Measurements from ENCODE around the gene EPHB4.

Gene EPHB4

GRCh38 chr7:100867040-100867775 is 39.9 kb upstream of the EPHB4 start, which contains the start of gene TRIP6 (continued):
- TF ChIP-seq ZNF184 (tag by site-specific recombination; IDR thresholded peaks at IDR 0.05): 0 out of 2 replicates have a peak, but pooled peaks have one; percentile 63
- no peak for TF ChIP-seq ZNF701 (tag by site-specific recombination; IDR thresholded peaks at IDR 0.05)
- 0 out of 2 replicates have a peak, but pooled peaks have one; percentile 8 for TF ChIP-seq GFI1B (tag by site-specific recombination; IDR thresholded peaks at IDR 0.05)
- TF ChIP-seq, protein P1, sequence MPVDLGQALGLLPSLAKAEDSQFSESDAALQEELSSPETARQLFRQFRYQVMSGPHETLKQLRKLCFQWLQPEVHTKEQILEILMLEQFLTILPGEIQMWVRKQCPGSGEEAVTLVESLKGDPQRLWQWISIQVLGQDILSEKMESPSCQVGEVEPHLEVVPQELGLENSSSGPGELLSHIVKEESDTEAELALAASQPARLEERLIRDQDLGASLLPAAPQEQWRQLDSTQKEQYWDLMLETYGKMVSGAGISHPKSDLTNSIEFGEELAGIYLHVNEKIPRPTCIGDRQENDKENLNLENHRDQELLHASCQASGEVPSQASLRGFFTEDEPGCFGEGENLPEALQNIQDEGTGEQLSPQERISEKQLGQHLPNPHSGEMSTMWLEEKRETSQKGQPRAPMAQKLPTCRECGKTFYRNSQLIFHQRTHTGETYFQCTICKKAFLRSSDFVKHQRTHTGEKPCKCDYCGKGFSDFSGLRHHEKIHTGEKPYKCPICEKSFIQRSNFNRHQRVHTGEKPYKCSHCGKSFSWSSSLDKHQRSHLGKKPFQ (tag by site-specific recombination; IDR thresholded peaks at IDR 0.05): 0 out of 2 replicates have a peak, but pooled peaks have one; percentile 29
- TF ChIP-seq ZNF140 (tag by site-specific recombination; IDR thresholded peaks at IDR 0.05): no peak
- peak; percentile 65; the same call in 1 of the 2 replicates for TF ChIP-seq ZNF76 (tag by site-specific recombination; IDR thresholded peaks at IDR 0.05; ENCODE audit: borderline replicate concordance, low read depth)
- TF ChIP-seq IKZF3 (tag by site-specific recombination; IDR thresholded peaks at IDR 0.05): peak; percentile 94
- TF ChIP-seq, protein P2, sequence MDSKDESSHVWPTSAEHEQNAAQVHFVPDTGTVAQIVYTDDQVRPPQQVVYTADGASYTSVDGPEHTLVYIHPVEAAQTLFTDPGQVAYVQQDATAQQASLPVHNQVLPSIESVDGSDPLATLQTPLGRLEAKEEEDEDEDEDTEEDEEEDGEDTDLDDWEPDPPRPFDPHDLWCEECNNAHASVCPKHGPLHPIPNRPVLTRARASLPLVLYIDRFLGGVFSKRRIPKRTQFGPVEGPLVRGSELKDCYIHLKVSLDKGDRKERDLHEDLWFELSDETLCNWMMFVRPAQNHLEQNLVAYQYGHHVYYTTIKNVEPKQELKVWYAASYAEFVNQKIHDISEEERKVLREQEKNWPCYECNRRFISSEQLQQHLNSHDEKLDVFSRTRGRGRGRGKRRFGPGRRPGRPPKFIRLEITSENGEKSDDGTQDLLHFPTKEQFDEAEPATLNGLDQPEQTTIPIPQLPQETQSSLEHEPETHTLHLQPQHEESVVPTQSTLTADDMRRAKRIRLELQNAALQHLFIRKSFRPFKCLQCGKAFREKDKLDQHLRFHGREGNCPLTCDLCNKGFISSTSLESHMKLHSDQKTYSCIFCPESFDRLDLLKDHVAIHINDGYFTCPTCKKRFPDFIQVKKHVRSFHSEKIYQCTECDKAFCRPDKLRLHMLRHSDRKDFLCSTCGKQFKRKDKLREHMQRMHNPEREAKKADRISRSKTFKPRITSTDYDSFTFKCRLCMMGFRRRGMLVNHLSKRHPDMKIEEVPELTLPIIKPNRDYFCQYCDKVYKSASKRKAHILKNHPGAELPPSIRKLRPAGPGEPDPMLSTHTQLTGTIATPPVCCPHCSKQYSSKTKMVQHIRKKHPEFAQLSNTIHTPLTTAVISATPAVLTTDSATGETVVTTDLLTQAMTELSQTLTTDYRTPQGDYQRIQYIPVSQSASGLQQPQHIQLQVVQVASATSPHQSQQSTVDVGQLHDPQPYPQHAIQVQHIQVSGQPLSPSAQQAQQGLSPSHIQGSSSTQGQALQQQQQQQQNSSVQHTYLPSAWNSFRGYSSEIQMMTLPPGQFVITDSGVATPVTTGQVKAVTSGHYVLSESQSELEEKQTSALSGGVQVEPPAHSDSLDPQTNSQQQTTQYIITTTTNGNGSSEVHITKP (tag by site-specific recombination; IDR thresholded peaks at IDR 0.05): peak; percentile 84
- TF ChIP-seq ZFP41 (tag by site-specific recombination; IDR thresholded peaks at IDR 0.05; ENCODE audit: borderline replicate concordance): no peak
- peak; percentile 93 for TF ChIP-seq KLF7 (tag by site-specific recombination; IDR thresholded peaks at IDR 0.05; ENCODE audit: borderline replicate concordance)
- TF ChIP-seq ZEB2 (tag by site-specific recombination; IDR thresholded peaks at IDR 0.05): peak; percentile 89
- peak; percentile 94 for TF ChIP-seq ZBTB21 (tag by site-specific recombination; IDR thresholded peaks at IDR 0.05)
- peak; percentile 90 for TF ChIP-seq WT1 (tag by site-specific recombination; IDR thresholded peaks at IDR 0.05)
- no peak for TF ChIP-seq ZNF211 (tag by site-specific recombination; IDR thresholded peaks at IDR 0.05; ENCODE audit: low read depth)
- TF ChIP-seq ZBTB26 (tag by site-specific recombination; optimal IDR thresholded peaks at IDR 0.05): peak; percentile 43
- peak; percentile 61; the same call in 1 of the 2 replicates for TF ChIP-seq BCL11A (tag by site-specific recombination; IDR thresholded peaks at IDR 0.05; ENCODE audit: low read depth)
- TF ChIP-seq REPIN1 (tag by site-specific recombination; IDR thresholded peaks at IDR 0.05; ENCODE audit: low read depth): no peak
- no peak for TF ChIP-seq ZNF112 (tag by site-specific recombination; IDR thresholded peaks at IDR 0.05)
- TF ChIP-seq ZNF404 (tag by site-specific recombination; IDR thresholded peaks at IDR 0.05): no peak
- no peak for TF ChIP-seq ZNF121 (tag by site-specific recombination; IDR thresholded peaks at IDR 0.05)
- TF ChIP-seq, protein P3, sequence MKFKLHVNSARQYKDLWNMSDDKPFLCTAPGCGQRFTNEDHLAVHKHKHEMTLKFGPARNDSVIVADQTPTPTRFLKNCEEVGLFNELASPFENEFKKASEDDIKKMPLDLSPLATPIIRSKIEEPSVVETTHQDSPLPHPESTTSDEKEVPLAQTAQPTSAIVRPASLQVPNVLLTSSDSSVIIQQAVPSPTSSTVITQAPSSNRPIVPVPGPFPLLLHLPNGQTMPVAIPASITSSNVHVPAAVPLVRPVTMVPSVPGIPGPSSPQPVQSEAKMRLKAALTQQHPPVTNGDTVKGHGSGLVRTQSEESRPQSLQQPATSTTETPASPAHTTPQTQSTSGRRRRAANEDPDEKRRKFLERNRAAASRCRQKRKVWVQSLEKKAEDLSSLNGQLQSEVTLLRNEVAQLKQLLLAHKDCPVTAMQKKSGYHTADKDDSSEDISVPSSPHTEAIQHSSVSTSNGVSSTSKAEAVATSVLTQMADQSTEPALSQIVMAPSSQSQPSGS (tag by site-specific recombination; IDR thresholded peaks at IDR 0.05; ENCODE audit: low read depth): peak; percentile 100
- TF ChIP-seq ZFHX2 (tag by site-specific recombination; conservative IDR thresholded peaks at IDR 0.05): peak; percentile 72
- TF ChIP-seq KLF16 (tag by site-specific recombination; IDR thresholded peaks at IDR 0.05): peak; percentile 93; the same call in 1 of the 2 replicates
- TF ChIP-seq ZNF704 (tag by site-specific recombination; IDR thresholded peaks at IDR 0.05): no peak
- TF ChIP-seq HIC1 (tag by site-specific recombination; IDR thresholded peaks at IDR 0.05): peak; percentile 86
- no peak for TF ChIP-seq SCRT2 (tag by site-specific recombination; IDR thresholded peaks at IDR 0.05)
- TF ChIP-seq ZNF214 (tag by site-specific recombination; IDR thresholded peaks at IDR 0.05; ENCODE audit: borderline replicate concordance): no peak
- TF ChIP-seq ZNF24 (tag by site-specific recombination; IDR thresholded peaks at IDR 0.05): peak; percentile 91
